ENCODE results near the gene ZCCHC7.
"Not testable (repeated sequence)": the region's sequence is repeated elsewhere in the genome, so short reads cannot be mapped to it uniquely, and the experiment has no call there.

DNA sequence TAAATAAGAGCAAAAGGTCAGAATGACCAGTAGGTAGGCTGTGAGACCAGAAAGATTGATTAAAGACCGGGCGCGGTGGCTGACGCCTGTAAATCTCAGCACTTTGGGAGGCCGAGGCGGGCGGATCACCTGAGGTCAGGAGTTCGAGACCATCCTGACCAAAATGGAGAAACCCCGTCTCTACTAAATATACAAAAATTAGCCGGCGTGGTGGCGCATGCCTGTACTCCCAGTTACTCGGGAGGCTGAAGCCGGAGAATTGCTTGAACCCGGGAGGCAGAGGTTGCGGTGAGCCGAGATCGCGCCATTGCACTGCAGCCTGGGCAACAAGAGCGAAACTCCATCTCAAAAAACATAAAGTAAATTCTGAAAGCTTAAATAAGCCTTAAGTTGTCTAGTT lies 38.9 kb upstream of the ZCCHC7 start:
- TF ChIP-seq EP300 (IDR thresholded peaks at IDR 0.05; ENCODE audit: borderline replicate concordance in 1 of 2, low read depth in 2 of 2, low read length in 2 of 2); POLR2A (IDR thresholded peaks at IDR 0.05; ENCODE audit: control extremely low read depth in 1 of 2, low read depth in 2 of 2, low read length in 2 of 2); POLR2AphosphoS5 (IDR thresholded peaks at IDR 0.05; ENCODE audit: low read depth, low read length); SIRT6 (IDR thresholded peaks at IDR 0.05; ENCODE audit: low read length); ZNF274 (IDR thresholded peaks at IDR 0.05; ENCODE audit: borderline replicate concordance, extremely low read depth, low read length); CBX8 (IDR thresholded peaks at IDR 0.05; ENCODE audit: borderline replicate concordance, low read depth, low read length); JUN (IDR thresholded peaks at IDR 0.05; ENCODE audit: low read depth, low read length); MAFK (IDR thresholded peaks at IDR 0.05; ENCODE audit: low read depth, low read length); TAF7 (optimal IDR thresholded peaks at IDR 0.05; ENCODE audit: borderline replicate concordance, low read depth, low read length); TAF1 (IDR thresholded peaks at IDR 0.05; ENCODE audit: low read depth, low read length): not testable (repeated sequence)
- TF ChIP-seq, protein P1, sequence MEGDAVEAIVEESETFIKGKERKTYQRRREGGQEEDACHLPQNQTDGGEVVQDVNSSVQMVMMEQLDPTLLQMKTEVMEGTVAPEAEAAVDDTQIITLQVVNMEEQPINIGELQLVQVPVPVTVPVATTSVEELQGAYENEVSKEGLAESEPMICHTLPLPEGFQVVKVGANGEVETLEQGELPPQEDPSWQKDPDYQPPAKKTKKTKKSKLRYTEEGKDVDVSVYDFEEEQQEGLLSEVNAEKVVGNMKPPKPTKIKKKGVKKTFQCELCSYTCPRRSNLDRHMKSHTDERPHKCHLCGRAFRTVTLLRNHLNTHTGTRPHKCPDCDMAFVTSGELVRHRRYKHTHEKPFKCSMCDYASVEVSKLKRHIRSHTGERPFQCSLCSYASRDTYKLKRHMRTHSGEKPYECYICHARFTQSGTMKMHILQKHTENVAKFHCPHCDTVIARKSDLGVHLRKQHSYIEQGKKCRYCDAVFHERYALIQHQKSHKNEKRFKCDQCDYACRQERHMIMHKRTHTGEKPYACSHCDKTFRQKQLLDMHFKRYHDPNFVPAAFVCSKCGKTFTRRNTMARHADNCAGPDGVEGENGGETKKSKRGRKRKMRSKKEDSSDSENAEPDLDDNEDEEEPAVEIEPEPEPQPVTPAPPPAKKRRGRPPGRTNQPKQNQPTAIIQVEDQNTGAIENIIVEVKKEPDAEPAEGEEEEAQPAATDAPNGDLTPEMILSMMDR (IDR thresholded peaks at IDR 0.05; ENCODE audit: control extremely low read depth in 1 of 3, insufficient read depth in 1 of 3, low read depth in 1 of 3, low read length in 3 of 3), result not testable (repeated sequence)
- TF ChIP-seq, protein P2, sequence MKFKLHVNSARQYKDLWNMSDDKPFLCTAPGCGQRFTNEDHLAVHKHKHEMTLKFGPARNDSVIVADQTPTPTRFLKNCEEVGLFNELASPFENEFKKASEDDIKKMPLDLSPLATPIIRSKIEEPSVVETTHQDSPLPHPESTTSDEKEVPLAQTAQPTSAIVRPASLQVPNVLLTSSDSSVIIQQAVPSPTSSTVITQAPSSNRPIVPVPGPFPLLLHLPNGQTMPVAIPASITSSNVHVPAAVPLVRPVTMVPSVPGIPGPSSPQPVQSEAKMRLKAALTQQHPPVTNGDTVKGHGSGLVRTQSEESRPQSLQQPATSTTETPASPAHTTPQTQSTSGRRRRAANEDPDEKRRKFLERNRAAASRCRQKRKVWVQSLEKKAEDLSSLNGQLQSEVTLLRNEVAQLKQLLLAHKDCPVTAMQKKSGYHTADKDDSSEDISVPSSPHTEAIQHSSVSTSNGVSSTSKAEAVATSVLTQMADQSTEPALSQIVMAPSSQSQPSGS (IDR thresholded peaks at IDR 0.05; ENCODE audit: low read length), result not testable (repeated sequence)
